Mesenchymal stem cell (in vitro differentiated cells and primary cell): Measurements from ENCODE around the gene CD2AP.

Experiments
- DNase-seq: peaks from one replicate; pipeline ENCODE4 v3.0.0-alpha.2; 2013
- H2AFZ ChIP-seq: one replicate; pipeline ENCODE4 v1.6.1; 2013; ENCODE audit warnings: low read depth, mild to moderate bottlenecking, control low read depth, inconsistent platforms, low read length, moderate library complexity
- H2AK5ac ChIP-seq: 2 replicates; pipeline ENCODE4 v1.6.1; 2013; ENCODE audit warnings: low read length, moderate library complexity, mild to moderate bottlenecking, inconsistent platforms; ENCODE audit not compliant: severe bottlenecking
- H2BK120ac ChIP-seq: one replicate; pipeline ENCODE4 v1.6.1; 2013; ENCODE audit warnings: low read depth, mild to moderate bottlenecking, inconsistent platforms, low read length, moderate library complexity
- H2BK12ac ChIP-seq, 2 experiments: one replicate each; pipeline ENCODE4 v1.6.1; 2013; ENCODE audit warnings: inconsistent platforms in 2 of 2, low read length in 2 of 2, mild to moderate bottlenecking in 2 of 2, moderate library complexity in 2 of 2, control low read depth in 1 of 2
- H2BK15ac ChIP-seq: one replicate; pipeline ENCODE4 v1.6.1; 2013; ENCODE audit warnings: mild to moderate bottlenecking, low read depth, inconsistent platforms; ENCODE audit not compliant: poor library complexity, severe bottlenecking
- H2BK5ac ChIP-seq: 2 replicates; pipeline ENCODE4 v1.6.1; 2013; ENCODE audit warnings: low read depth, mild to moderate bottlenecking, low read length, control low read depth, inconsistent platforms; ENCODE audit not compliant: poor library complexity, severe bottlenecking
- H3K14ac ChIP-seq, 2 experiments: one replicate each; pipeline ENCODE4 v1.6.1; 2013; ENCODE audit warnings: inconsistent platforms in 2 of 2, low read length in 2 of 2, control low read depth in 1 of 2, mild to moderate bottlenecking in 1 of 2, moderate library complexity in 1 of 2
- H3K18ac ChIP-seq, 2 experiments: one replicate each; pipeline ENCODE4 v1.6.1; 2013; ENCODE audit warnings: inconsistent platforms in 2 of 2, low read length in 2 of 2, control low read depth in 1 of 2, low read depth in 1 of 2, mild to moderate bottlenecking in 1 of 2
- H3K23ac ChIP-seq, 2 experiments: one replicate each; pipeline ENCODE4 v1.6.1; 2013; ENCODE audit warnings: inconsistent platforms in 2 of 2, low read length in 2 of 2, mild to moderate bottlenecking in 2 of 2, moderate library complexity in 2 of 2, control low read depth in 1 of 2
- H3K27ac ChIP-seq: 2 replicates; pipeline ENCODE4 v1.5.1; 2013; ENCODE audit warnings: mild to moderate bottlenecking, moderate library complexity, low read length, control low read depth, inconsistent platforms; ENCODE audit not compliant: poor library complexity, severe bottlenecking
- H3K27me3 ChIP-seq, 2 experiments: 2 replicates each; pipeline versions ENCODE4 v1.6.1 to v1.7.0; 2013; ENCODE audit warnings: low read length in 2 of 2, mild to moderate bottlenecking in 2 of 2, moderate library complexity in 2 of 2, control low read depth in 1 of 2, inconsistent platforms in 1 of 2; ENCODE audit not compliant: control insufficient read depth in 1 of 2, insufficient read depth in 1 of 2
- H3K36me3 ChIP-seq, 2 experiments: 2 replicates each; pipeline versions ENCODE4 v1.6.1 to v1.7.0; 2013; ENCODE audit warnings: low read length in 2 of 2, control low read depth in 1 of 2, inconsistent platforms in 1 of 2, low read depth in 1 of 2, mild to moderate bottlenecking in 1 of 2; ENCODE audit not compliant: insufficient read depth in 2 of 2, control insufficient read depth in 1 of 2
- H3K4ac ChIP-seq, 2 experiments: one replicate each; pipeline ENCODE4 v1.6.1; 2013; ENCODE audit warnings: inconsistent platforms in 2 of 2, low read length in 2 of 2, mild to moderate bottlenecking in 2 of 2, moderate library complexity in 2 of 2, control low read depth in 1 of 2, low read depth in 1 of 2
- H3K4me1 ChIP-seq: 2 replicates; pipeline ENCODE4 v1.6.1; 2013; ENCODE audit warnings: low read depth, low read length, control low read depth; ENCODE audit not compliant: control insufficient read depth, insufficient read depth
- H3K4me2 ChIP-seq: 2 replicates; pipeline ENCODE4 v1.6.1; 2013; ENCODE audit warnings: low read length, mild to moderate bottlenecking, inconsistent platforms; ENCODE audit not compliant: poor library complexity, severe bottlenecking
- H3K4me3 ChIP-seq, 2 experiments: 2 replicates each; pipeline versions ENCODE4 v1.5.1 to v1.7.0; 2013; ENCODE audit warnings: low read length in 2 of 2, mild to moderate bottlenecking in 2 of 2, control low read depth in 1 of 2, low read depth in 1 of 2; ENCODE audit not compliant: insufficient read depth in 1 of 2
- H3K79me1 ChIP-seq: replicated peaks from 2 replicates; pipeline ENCODE4 v1.6.1; 2013; ENCODE audit warnings: mild to moderate bottlenecking, control low read depth, low read length, inconsistent platforms; ENCODE audit not compliant: poor library complexity, severe bottlenecking
- H3K9ac ChIP-seq: 2 replicates; pipeline ENCODE4 v1.7.0; 2013; ENCODE audit warnings: mild to moderate bottlenecking, low read length, moderate library complexity
- H3K9me3 ChIP-seq: 2 replicates; pipeline ENCODE4 v1.7.0; 2013; ENCODE audit warnings: mild to moderate bottlenecking, low read length; ENCODE audit not compliant: control insufficient read depth
- H4K8ac ChIP-seq: one replicate; pipeline ENCODE4 v1.6.1; 2013; ENCODE audit warnings: inconsistent platforms, mild to moderate bottlenecking, low read length, moderate library complexity
- H4K91ac ChIP-seq: one replicate; pipeline ENCODE4 v1.6.1; 2013; ENCODE audit warnings: mild to moderate bottlenecking, low read length, inconsistent platforms
- WGBS: methylation state at CpG from one replicate; pipeline ENCODE4 v1.1.7; 2013; ENCODE audit warnings: mixed read lengths; 5-methylcytosine and 5-hydroxymethylcytosine counted together

The CD2AP gene

GRCh38 chr6:47495954-47496545 lies 18.5 kb downstream of the CD2AP start:
- Histone ChIP-seq H3K23ac (no peak overlapping the region), H2BK120ac (no peak overlapping the region), H2AFZ (no peak overlapping the region), H3K14ac (no peak overlapping the region), H4K8ac (no peak overlapping the region), H3K18ac (no peak overlapping the region), H3K79me1 (no peaks in the 10 kb centered on the region), H3K36me3 (no peaks in the 10 kb centered on the region), H3K9me3 (no peaks in the 10 kb centered on the region), H2BK5ac (no peak overlapping the region), H2BK15ac (no peak overlapping the region), H3K4me2 (no peak overlapping the region), H2BK12ac (no peak overlapping the region), H3K27ac (no peak overlapping the region), H4K91ac (no peak overlapping the region), H2AK5ac (no peak overlapping the region), H3K9ac (no peak overlapping the region), H3K27me3 (no peaks in the 10 kb centered on the region), H3K4ac (no peak overlapping the region), H3K4me3 (no peak overlapping the region), H3K4me1 (peaks cover 3% of the 10 kb centered on the region)
- no peak for DNase-seq
- WGBS: 100% methylated on average over 2 of the region's 2 CpGs

GRCh38 chr6:47496935-47497579 lies 19.5 kb downstream of the CD2AP start:
- H3K4me2 ChIP-seq: no peak overlapping the region
- no peaks in the 10 kb centered on the region for H3K79me1 ChIP-seq
- peak overlapping the region; percentile 31 for H2BK5ac ChIP-seq
- peaks cover 3% of the 10 kb centered on the region for H3K4me1 ChIP-seq
- H3K27me3 ChIP-seq: no peaks in the 10 kb centered on the region
- H3K18ac ChIP-seq: no peak overlapping the region
- H2BK12ac ChIP-seq: no peak overlapping the region
- DNase-seq: no peak
- H3K27ac ChIP-seq: no peak overlapping the region
- H2BK120ac ChIP-seq: no peak overlapping the region
- H2BK15ac ChIP-seq: no peak overlapping the region
- no peak overlapping the region for H4K91ac ChIP-seq
- H3K36me3 ChIP-seq: no peaks in the 10 kb centered on the region
- no peak overlapping the region for H3K23ac ChIP-seq
- H4K8ac ChIP-seq: no peak overlapping the region
- no peak overlapping the region for H3K9ac ChIP-seq
- no peak overlapping the region for H3K14ac ChIP-seq
- WGBS: 91% methylated on average over 4 of the region's 8 CpGs
- no peak overlapping the region for H3K4ac ChIP-seq
- no peak overlapping the region for H3K4me3 ChIP-seq
- H3K9me3 ChIP-seq: no peaks in the 10 kb centered on the region
- no peak overlapping the region for H2AK5ac ChIP-seq
- no peak overlapping the region for H2AFZ ChIP-seq

DNA sequence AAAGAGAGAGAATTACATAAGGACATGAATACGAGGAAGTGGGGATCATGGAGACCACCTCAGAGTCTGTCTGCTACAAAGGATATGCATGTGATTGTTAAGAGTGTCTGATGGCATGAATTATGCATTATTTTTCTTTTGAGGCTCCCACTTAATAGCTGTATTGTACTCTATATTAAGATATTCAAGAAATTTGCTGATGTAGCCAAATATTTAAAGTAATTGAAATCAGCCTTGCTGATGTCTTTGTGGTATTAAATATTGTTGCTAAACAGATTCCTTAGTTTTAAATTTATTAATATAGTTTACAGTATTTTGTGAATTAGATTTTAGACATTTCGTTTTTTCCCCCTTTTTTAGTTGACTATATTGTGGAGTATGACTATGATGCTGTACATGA lies 25.3 kb downstream of the CD2AP start:
- no peak overlapping the region for H2BK5ac ChIP-seq
- no peak overlapping the region for H3K4me2 ChIP-seq
- DNase-seq: no peak
- H3K14ac ChIP-seq: no peak overlapping the region
- no peak overlapping the region for H2BK12ac ChIP-seq
- H3K23ac ChIP-seq: no peak overlapping the region
- H3K27ac ChIP-seq: no peak overlapping the region
- no peak overlapping the region for H2AFZ ChIP-seq
- H2BK120ac ChIP-seq: no peak overlapping the region
- H3K9ac ChIP-seq: no peak overlapping the region
- no peaks in the 10 kb centered on the region for H3K27me3 ChIP-seq
- H3K36me3 ChIP-seq: peaks cover 4 to 11% of the 10 kb centered on the region in 2 experiments
- H3K4ac ChIP-seq: no peak overlapping the region
- whole genome bisulfite sequencing: 91% methylated on average over 2 of the region's 2 CpGs
- H4K8ac ChIP-seq: no peak overlapping the region
- no peak overlapping the region for H2AK5ac ChIP-seq
- no peaks in the 10 kb centered on the region for H3K9me3 ChIP-seq
- no peak overlapping the region for H3K4me3 ChIP-seq
- H3K79me1 ChIP-seq: no peaks in the 10 kb centered on the region
- H3K18ac ChIP-seq: no peak overlapping the region
- no peak overlapping the region for H2BK15ac ChIP-seq
- H3K4me1 ChIP-seq: no peaks in the 10 kb centered on the region
- H4K91ac ChIP-seq: no peak overlapping the region

- Histone ChIP-seq H3K14ac (no peak overlapping the region), H3K4me3 (no peak overlapping the region), H4K8ac (no peak overlapping the region), H3K79me1 (no peaks in the 10 kb centered on the region), H2BK120ac (no peak overlapping the region), H3K4ac (no peak overlapping the region), H4K91ac (no peak overlapping the region), H2BK12ac (no peak overlapping the region), H3K4me2 (no peak overlapping the region), H3K9ac (no peak overlapping the region), H2AFZ (no peak overlapping the region), H3K4me1 (no peaks in the 10 kb centered on the region), H2BK5ac (no peak overlapping the region), H3K23ac (no peak overlapping the region), H3K36me3 (peaks cover 9 to 47% of the 10 kb centered on the region in 2 experiments), H3K18ac (no peak overlapping the region), H2BK15ac (no peak overlapping the region), H3K27me3 (no peaks in the 10 kb centered on the region), H3K27ac (no peak overlapping the region), H3K9me3 (peaks cover 28% of the 10 kb centered on the region), H2AK5ac (no peak overlapping the region)
- no CpG with 5 or more reads among the region's 1 CpG for WGBS
- DNase-seq: no peak
Observed at GRCh38 chr6:47509937-47510336, 32.3 kb downstream of the CD2AP start.
